BLaER1 treated with 17β-estradiol and CSF1 and Interleukin-3, amounts not matched to agents 10 nM and 100 nM (cell line): ENCODE data around the gene CDCA4.

ENCODE experiments used
- H3K27ac ChIP-seq, 11 experiments: shearing (Covaris generic); formaldehyde crosslinking; 2 replicates each; pipeline ENCODE4 v1.8.1; 2022
- H3K27me3 ChIP-seq, 11 experiments: shearing (Covaris generic); formaldehyde crosslinking; 2 replicates each; pipeline ENCODE4 v1.8.1; 2022
- H3K36me3 ChIP-seq, 11 experiments: shearing (Covaris generic); formaldehyde crosslinking; 2 replicates each; pipeline ENCODE4 v1.8.1; 2022
- H3K4me1 ChIP-seq, 10 experiments: shearing (Covaris generic); formaldehyde crosslinking; 2 replicates each; pipeline ENCODE4 v1.8.1; 2022
- H3K4me2 ChIP-seq, 11 experiments: shearing (Covaris generic); formaldehyde crosslinking; 2 replicates each; pipeline ENCODE4 v1.8.1; 2022
- H3K4me3 ChIP-seq, 10 experiments: shearing (Covaris generic); formaldehyde crosslinking; 2 replicates each; pipeline ENCODE4 v1.8.1; 2022
- H3K9ac ChIP-seq, 11 experiments: shearing (Covaris generic); formaldehyde crosslinking; 2 replicates each; pipeline ENCODE4 v1.8.1; 2022
- H3K9me3 ChIP-seq, 11 experiments: shearing (Covaris generic); formaldehyde crosslinking; replicated peaks in 1 of 11; 2 replicates each; pipeline ENCODE4 v1.8.1; 2022
- H4K20me1 ChIP-seq, 11 experiments: shearing (Covaris generic); formaldehyde crosslinking; 2 replicates each; pipeline ENCODE4 v1.8.1; 2022
- Cebpa-rat ChIP-seq, 11 experiments: shearing (Covaris generic); IDR thresholded peaks; 2 replicates each; pipeline ENCODE4 v1.8.1; 2022

CDCA4 gene

DNA sequence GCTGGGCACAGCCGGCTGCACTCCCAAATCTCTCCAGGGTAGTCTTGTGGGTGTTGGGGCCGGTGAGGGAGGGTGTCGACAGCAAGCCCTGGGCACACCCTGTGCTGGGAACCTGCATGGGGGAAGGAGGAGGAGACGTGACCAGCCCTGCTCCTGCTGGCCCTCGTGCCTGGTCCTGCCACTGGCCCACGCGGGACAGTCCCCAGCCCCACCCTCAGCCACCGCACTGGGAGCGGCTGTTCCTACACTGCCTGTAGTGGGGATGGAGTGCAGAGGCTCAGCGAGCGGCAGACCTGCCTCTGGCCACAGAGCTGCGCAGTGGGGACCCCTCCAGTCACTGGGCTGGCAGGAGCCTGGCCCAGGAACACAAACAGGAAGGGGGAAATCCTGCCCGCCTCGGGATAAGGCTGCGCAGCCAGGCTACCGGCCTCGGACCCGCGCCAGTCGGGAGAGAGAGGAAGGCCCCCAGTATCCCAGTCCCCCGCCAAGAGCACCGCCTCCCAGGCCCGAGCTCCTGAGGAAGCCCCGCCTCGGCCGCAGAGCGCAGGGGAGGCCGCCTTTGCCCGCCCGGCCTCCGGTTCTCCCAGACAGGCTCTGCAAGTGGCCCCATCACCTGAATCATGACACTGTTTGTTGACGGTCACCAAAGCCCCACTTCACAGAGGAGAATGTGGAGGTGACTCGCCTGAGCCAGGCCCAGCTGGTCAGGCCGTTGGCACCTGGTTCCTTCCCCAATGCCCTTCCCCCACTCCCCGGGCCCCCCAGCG is 53.3 kb downstream of the CDCA4 start:
- peak overlapping the region in 8 of 10 experiments; percentile 12 to 50 (median 26); a peak in 11 of 20 replicates for H3K4me3 ChIP-seq
- peak overlapping the region; percentile 8 to 63 (median 40); a peak in 16 of 22 replicates for H3K9ac ChIP-seq
- H3K27me3 ChIP-seq = peaks cover 0 to 26% (median 0%) of the 10 kb centered on the region in 11 experiments; a peak in 5 of 22 replicates
- H4K20me1 ChIP-seq = peaks cover 0 to 25% (median 0%) of the 10 kb centered on the region in 11 experiments; a peak in 3 of 22 replicates
- peaks cover 29 to 56% (median 47%) of the 10 kb centered on the region in 10 experiments for H3K4me1 ChIP-seq
- H3K9me3 ChIP-seq = no peaks in the 10 kb centered on the region
- no peaks in the 10 kb centered on the region for H3K36me3 ChIP-seq
- H3K27ac ChIP-seq = 0 out of 22 replicates have a peak overlapping the region, but pooled peaks of 1 of the 11 experiments have one; percentile 35
- peak overlapping the region; percentile 74 to 95 (median 88) for H3K4me2 ChIP-seq
- no peak for TF ChIP-seq Cebpa-rat (IDR thresholded peaks at IDR 0.05)

DNA sequence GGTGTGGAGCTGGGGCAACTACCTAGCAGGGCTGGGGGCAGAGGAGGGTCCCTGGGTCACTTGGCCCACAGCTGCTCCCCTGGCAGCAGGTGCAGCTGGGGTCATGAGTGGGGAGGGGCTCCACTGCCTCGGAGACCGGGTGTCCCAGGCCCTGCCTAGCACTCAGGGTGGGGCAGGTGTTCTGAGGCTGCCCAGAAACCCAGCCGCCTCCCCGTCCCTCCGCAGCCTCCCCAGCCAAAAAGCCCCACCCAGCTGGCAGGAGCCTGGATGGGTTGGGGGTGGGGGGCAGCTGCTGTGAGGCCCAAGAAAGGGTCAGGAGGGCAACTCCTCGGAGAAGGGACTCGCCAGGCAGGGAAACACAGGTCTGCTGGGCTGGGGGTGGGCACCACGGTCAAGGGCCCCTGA is 53.9 kb downstream of the CDCA4 start:
- Histone ChIP-seq H3K36me3 (no peaks in the 10 kb centered on the region), H3K4me1 (peaks cover 29 to 50% (median 42%) of the 10 kb centered on the region in 10 experiments), H4K20me1 (peaks cover 0 to 25% (median 0%) of the 10 kb centered on the region in 11 experiments; a peak in 3 of 22 replicates), H3K4me2 (peak overlapping the region; percentile 74 to 95 (median 88)), H3K9me3 (no peaks in the 10 kb centered on the region), H3K27ac (no peak overlapping the region), H3K27me3 (peaks cover 0 to 26% (median 0%) of the 10 kb centered on the region in 11 experiments; a peak in 5 of 22 replicates), H3K4me3 (peak overlapping the region in 1 of 10 experiments; percentile 48; a peak in 3 of 20 replicates), H3K9ac (peak overlapping the region in 8 of 11 experiments; percentile 26 to 63 (median 39); a peak in 6 of 22 replicates)
- no peak for TF ChIP-seq Cebpa-rat (IDR thresholded peaks at IDR 0.05)

DNA sequence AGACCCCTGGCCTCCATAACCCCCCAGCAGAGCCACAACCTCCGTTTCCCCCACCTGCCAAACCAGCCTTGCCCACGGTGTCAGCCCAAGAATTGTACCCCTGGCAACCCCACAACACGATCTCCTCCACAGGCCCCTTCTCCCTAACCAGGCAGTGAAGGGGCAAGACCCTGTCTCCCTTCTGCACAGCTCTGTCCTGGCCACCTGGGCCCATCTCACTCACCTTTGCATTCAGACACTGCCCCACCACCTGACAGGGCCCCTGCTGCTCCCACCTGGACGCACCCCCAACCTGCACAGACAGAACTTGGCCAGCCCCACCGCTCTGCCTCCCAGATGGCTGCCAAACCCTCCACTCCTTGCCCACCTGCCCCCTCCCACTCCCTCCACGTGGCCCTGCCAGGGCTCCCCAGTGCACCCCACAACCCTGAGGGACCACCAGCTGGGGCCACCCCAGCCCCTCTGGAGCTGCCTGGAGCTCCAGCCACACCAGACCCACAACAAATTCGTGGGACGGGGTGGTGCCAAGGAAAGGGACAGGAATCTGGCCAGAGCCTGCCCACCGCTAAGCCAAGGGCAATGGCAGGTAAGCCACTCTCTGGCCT is 54.5 kb downstream of the CDCA4 start:
- Histone ChIP-seq H3K9me3 (no peaks in the 10 kb centered on the region), H3K27me3 (peaks cover 0 to 26% (median 0%) of the 10 kb centered on the region in 11 experiments; a peak in 5 of 22 replicates), H3K9ac (no peak overlapping the region), H3K4me3 (no peak overlapping the region), H3K4me2 (peak overlapping the region in 9 of 11 experiments; percentile 74 to 95 (median 88); a peak in 10 of 22 replicates), H3K27ac (no peak overlapping the region), H3K4me1 (peaks cover 29 to 45% (median 37%) of the 10 kb centered on the region in 10 experiments), H4K20me1 (peaks cover 0 to 25% (median 0%) of the 10 kb centered on the region in 11 experiments; a peak in 3 of 22 replicates), H3K36me3 (no peaks in the 10 kb centered on the region)
- TF ChIP-seq Cebpa-rat (IDR thresholded peaks at IDR 0.05) = no peak

DNA sequence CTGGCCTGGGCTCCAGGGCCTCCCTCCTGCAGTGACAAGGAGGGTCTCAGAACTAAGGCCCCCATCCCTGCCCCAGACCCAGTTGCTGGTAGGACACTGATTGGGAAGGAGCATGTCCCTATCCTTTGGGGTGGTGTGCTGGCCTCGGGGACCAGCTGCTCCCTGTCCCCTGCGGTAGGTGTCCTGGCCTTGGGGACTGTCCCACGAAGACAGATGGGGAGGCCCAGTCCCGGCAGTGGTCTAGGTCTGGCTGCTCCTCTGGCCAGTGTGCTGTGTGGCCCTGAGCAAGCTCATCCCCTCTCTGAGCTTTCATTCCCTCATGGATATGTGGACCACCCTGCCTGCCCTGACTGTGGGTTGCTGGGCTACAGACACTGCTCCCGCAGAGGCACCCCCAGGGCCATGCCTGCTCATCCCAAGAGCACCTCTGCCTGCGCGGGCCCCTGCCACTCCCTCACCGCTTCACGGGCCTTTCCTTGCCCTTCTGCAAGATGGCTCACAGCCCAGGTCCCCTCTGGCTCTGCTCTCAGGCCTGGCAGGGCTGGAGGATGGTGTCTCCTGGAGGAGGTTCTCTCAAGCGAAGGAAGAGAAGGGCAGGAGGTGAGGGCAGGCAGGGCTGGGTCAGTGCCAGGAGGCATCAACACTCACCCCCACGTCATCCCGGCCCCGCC is 55.2 kb downstream of the CDCA4 start:
- peaks cover 0 to 26% (median 0%) of the 10 kb centered on the region in 11 experiments; a peak in 5 of 22 replicates for H3K27me3 ChIP-seq
- peaks cover 29 to 39% (median 35%) of the 10 kb centered on the region in 10 experiments for H3K4me1 ChIP-seq
- no peak overlapping the region for H3K4me3 ChIP-seq
- H3K9me3 ChIP-seq = no peaks in the 10 kb centered on the region
- no peaks in the 10 kb centered on the region for H3K36me3 ChIP-seq
- TF ChIP-seq Cebpa-rat (IDR thresholded peaks at IDR 0.05) = no peak
- no peak overlapping the region for H3K27ac ChIP-seq
- H4K20me1 ChIP-seq = peaks cover 0 to 19% (median 0%) of the 10 kb centered on the region in 11 experiments; a peak in 3 of 22 replicates
- H3K4me2 ChIP-seq = no peak overlapping the region
- H3K9ac ChIP-seq = no peak overlapping the region

DNA sequence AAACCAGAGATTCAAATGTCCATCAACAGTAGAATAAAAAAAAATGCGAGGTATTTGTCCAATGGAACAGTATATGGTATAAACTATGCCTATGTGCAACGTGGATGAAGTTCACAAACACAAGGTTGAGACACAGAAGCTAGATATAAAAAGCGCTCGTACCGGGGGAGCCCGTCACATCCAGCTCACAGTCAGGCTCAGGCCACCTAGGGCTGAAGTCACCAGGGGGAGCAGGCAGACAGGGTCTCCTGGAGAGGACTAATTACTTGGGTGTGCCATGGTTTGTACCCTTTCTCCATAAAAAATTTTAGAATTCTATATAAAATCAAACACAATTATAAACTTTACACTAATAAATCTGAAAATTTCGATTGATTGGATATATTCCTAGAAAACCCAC is 56.3 kb downstream of the CDCA4 start:
- Histone ChIP-seq H3K9me3 (no peaks in the 10 kb centered on the region), H3K4me3 (no peak overlapping the region), H3K9ac (no peak overlapping the region), H3K27me3 (peaks cover 0 to 26% (median 0%) of the 10 kb centered on the region in 11 experiments; a peak in 5 of 22 replicates), H4K20me1 (peaks cover 0 to 16% (median 0%) of the 10 kb centered on the region in 11 experiments; a peak in 3 of 22 replicates), H3K36me3 (no peaks in the 10 kb centered on the region), H3K4me1 (peaks cover 22 to 38% (median 28%) of the 10 kb centered on the region in 10 experiments), H3K27ac (no peak overlapping the region), H3K4me2 (no peak overlapping the region)
- TF ChIP-seq Cebpa-rat (IDR thresholded peaks at IDR 0.05) = no peak
